Loucy (cell line): ENCODE results near the gene MATR3.

Source experiments
- H2AFZ ChIP-seq: fragments of 200-600 bp; sonication (generic); 2 replicates; pipeline ENCODE4 v1.6.0; 2016; ENCODE audit warnings: antibody characterized with exemption, mild to moderate bottlenecking, low read length, moderate library complexity
- H3F3A ChIP-seq: fragments of 200-600 bp; 2 replicates; pipeline ENCODE4 v1.6.0; 2016; ENCODE audit warnings: antibody characterized with exemption, low read depth, mild to moderate bottlenecking
- H3K27me3 ChIP-seq: fragments of 200-600 bp; sonication (generic); 2 replicates; pipeline ENCODE4 v1.6.1; 2014; ENCODE audit warnings: low read length, mild to moderate bottlenecking; ENCODE audit not compliant: insufficient read depth, poor library complexity, severe bottlenecking
- H3K36me3 ChIP-seq: fragments of 200-600 bp; sonication (generic); 2 replicates; pipeline ENCODE4 v1.6.1; 2016; ENCODE audit warnings: low read length; ENCODE audit not compliant: insufficient read depth
- H3K4me1 ChIP-seq: fragments of 200-600 bp; sonication (generic); 2 replicates; pipeline ENCODE4 v1.5.1; 2014; ENCODE audit warnings: low read length, mild to moderate bottlenecking; ENCODE audit not compliant: insufficient read depth, poor library complexity, severe bottlenecking
- H3K4me2 ChIP-seq: fragments of 200-600 bp; sonication (generic); 2 replicates; pipeline ENCODE4 v1.6.0; 2014; ENCODE audit warnings: antibody characterized with exemption, low read length, low read depth, mild to moderate bottlenecking; ENCODE audit not compliant: poor library complexity, severe bottlenecking
- H3K4me3 ChIP-seq: fragments of 200-600 bp; sonication (generic); 2 replicates; pipeline ENCODE4 v1.5.1; 2014; ENCODE audit warnings: low read length, mild to moderate bottlenecking, mixed read lengths; ENCODE audit not compliant: poor library complexity, severe bottlenecking
- H3K79me2 ChIP-seq: fragments of 200-600 bp; sonication (generic); 2 replicates; pipeline ENCODE4 v1.6.1; 2014; ENCODE audit warnings: low read length; ENCODE audit not compliant: insufficient read depth
- H3K9ac ChIP-seq: fragments of 200-600 bp; sonication (generic); 2 replicates; pipeline ENCODE4 v1.6.0; 2014; ENCODE audit warnings: mild to moderate bottlenecking, low read depth, low read length, moderate library complexity; ENCODE audit not compliant: poor library complexity, severe bottlenecking
- H3K9me2 ChIP-seq: fragments of 200-600 bp; sonication (generic); replicated peaks from 2 replicates; pipeline ENCODE4 v1.6.1; 2016; ENCODE audit warnings: low read depth, low read length, mixed read lengths
- H3K9me3 ChIP-seq: fragments of 200-600 bp; sonication (generic); 2 replicates; pipeline ENCODE4 v1.6.1; 2014; ENCODE audit warnings: mild to moderate bottlenecking, antibody characterized with exemption, low read length, low read depth; ENCODE audit not compliant: insufficient read depth
- H4K20me1 ChIP-seq: fragments of 200-600 bp; sonication (generic); 2 replicates; pipeline ENCODE4 v1.6.0; 2014; ENCODE audit warnings: antibody characterized with exemption, low read length, mild to moderate bottlenecking; ENCODE audit not compliant: insufficient read depth, poor library complexity, severe bottlenecking
- EZH2phosphoT487 ChIP-seq: fragments of 200-600 bp; IDR thresholded peaks from 2 replicates; pipeline ENCODE4 v1.6.1; 2018; ENCODE audit warnings: antibody characterized with exemption, mild to moderate bottlenecking, moderate library complexity, borderline replicate concordance
- TF ChIP-seq, protein P1 (sequence below): fragments of 200-600 bp; sonication (generic); conservative IDR thresholded peaks from 2 replicates; pipeline ENCODE4 v1.5.1; 2014; ENCODE audit warnings: mild to moderate bottlenecking, antibody characterized with exemption, low read length

Gene MATR3

DNA sequence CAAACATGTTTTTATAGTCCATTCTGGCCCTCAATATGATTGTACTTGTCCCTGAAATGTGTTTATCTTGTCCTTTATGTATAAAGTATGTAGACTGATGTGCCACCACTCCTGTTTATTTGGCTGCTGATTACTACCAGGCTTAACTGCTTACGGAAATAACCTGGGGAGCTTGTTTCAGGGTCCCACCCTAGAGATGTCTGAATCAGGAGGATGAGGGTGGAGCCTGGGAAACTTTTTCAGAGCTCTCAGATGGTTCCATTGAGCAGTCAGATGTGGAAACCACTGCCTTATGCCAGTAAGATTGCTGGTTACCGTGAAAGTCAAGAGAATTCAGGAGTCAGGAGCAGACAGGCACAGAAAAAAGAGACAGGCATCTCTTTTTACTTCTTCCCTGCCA lies 70.4 kb downstream of the MATR3 start:
- Histone ChIP-seq H3K36me3 (peaks cover 52% of the 10 kb centered on the region; the same call in 1 of the 2 replicates), H3K4me1 (no peaks in the 10 kb centered on the region), H3K9me3 (no peaks in the 10 kb centered on the region), H2AFZ (no peak overlapping the region), H3K4me3 (no peak overlapping the region), H4K20me1 (peaks cover 35% of the 10 kb centered on the region), H3K9ac (no peak overlapping the region), H3K27me3 (no peaks in the 10 kb centered on the region), H3F3A (no peaks in the 10 kb centered on the region), H3K9me2 (no peaks in the 10 kb centered on the region), H3K4me2 (no peak overlapping the region), H3K79me2 (peaks cover 47% of the 10 kb centered on the region)
- TF ChIP-seq, protein P1, sequence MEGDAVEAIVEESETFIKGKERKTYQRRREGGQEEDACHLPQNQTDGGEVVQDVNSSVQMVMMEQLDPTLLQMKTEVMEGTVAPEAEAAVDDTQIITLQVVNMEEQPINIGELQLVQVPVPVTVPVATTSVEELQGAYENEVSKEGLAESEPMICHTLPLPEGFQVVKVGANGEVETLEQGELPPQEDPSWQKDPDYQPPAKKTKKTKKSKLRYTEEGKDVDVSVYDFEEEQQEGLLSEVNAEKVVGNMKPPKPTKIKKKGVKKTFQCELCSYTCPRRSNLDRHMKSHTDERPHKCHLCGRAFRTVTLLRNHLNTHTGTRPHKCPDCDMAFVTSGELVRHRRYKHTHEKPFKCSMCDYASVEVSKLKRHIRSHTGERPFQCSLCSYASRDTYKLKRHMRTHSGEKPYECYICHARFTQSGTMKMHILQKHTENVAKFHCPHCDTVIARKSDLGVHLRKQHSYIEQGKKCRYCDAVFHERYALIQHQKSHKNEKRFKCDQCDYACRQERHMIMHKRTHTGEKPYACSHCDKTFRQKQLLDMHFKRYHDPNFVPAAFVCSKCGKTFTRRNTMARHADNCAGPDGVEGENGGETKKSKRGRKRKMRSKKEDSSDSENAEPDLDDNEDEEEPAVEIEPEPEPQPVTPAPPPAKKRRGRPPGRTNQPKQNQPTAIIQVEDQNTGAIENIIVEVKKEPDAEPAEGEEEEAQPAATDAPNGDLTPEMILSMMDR = no peak
- no peak for TF ChIP-seq EZH2phosphoT487

DNA sequence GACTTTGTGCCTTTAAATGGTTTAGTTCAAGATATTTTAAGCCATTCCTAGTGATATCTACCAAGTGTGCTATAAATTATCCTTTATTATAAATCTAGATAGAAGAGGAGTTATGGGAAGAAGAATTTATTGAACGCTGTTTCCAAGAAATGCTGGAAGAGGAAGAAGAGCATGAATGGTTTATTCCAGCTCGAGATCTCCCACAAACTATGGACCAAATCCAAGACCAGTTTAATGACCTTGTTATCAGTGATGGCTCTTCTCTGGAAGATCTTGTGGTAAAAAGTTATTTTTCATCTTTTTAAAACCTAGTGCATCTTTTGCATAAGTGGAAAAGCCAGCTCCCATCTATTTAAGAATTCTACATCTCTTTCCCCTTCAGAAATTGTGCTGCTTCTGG lies 70.9 kb downstream of the MATR3 start:
- H3K79me2 ChIP-seq = peaks cover 42% of the 10 kb centered on the region
- H4K20me1 ChIP-seq = peaks cover 30% of the 10 kb centered on the region
- H3K9ac ChIP-seq = no peak overlapping the region
- H2AFZ ChIP-seq = no peak overlapping the region
- TF ChIP-seq EZH2phosphoT487 = no peak
- TF ChIP-seq, protein P1 = no peak
- H3K9me3 ChIP-seq = no peaks in the 10 kb centered on the region
- no peaks in the 10 kb centered on the region for H3F3A ChIP-seq
- no peaks in the 10 kb centered on the region for H3K4me1 ChIP-seq
- H3K4me3 ChIP-seq = no peak overlapping the region
- no peak overlapping the region for H3K4me2 ChIP-seq
- peaks cover 56% of the 10 kb centered on the region; the same call in 1 of the 2 replicates for H3K36me3 ChIP-seq
- no peaks in the 10 kb centered on the region for H3K27me3 ChIP-seq
- no peaks in the 10 kb centered on the region for H3K9me2 ChIP-seq

DNA sequence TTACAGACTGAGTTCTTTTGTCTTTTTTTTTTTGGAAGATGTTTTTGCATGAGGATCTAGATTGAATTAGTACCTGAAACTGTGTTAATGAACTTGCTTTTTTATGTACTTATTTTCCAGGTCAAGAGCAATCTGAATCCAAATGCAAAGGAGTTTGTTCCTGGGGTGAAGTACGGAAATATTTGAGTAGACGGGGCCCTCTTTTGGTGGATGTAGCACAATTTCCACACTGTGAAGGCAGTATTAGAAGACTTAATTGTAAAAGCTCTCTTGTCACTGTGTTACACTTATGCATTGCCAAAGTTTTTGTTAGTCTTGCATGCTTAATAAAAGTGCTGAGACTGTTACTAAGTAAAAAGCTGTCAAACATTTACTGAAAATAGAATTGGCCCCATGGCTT lies 75.1 kb downstream of the MATR3 start:
- peaks cover 3% of the 10 kb centered on the region; the same call in 1 of the 2 replicates for H3K79me2 ChIP-seq
- H4K20me1 ChIP-seq = peaks cover 5% of the 10 kb centered on the region
- H3K36me3 ChIP-seq = peaks cover 63% of the 10 kb centered on the region; the same call in 1 of the 2 replicates
- H3K4me1 ChIP-seq = no peaks in the 10 kb centered on the region
- H3K4me2 ChIP-seq = no peak overlapping the region
- H3F3A ChIP-seq = no peaks in the 10 kb centered on the region
- H3K9ac ChIP-seq = no peak overlapping the region
- H2AFZ ChIP-seq = no peak overlapping the region
- no peaks in the 10 kb centered on the region for H3K9me3 ChIP-seq
- no peak for TF ChIP-seq EZH2phosphoT487
- TF ChIP-seq, protein P1 = peak; percentile 52
- no peak overlapping the region for H3K4me3 ChIP-seq
- H3K27me3 ChIP-seq = no peaks in the 10 kb centered on the region
- no peaks in the 10 kb centered on the region for H3K9me2 ChIP-seq
